Neural progenitor cell (in vitro differentiated cells): ENCODE data around the gene DIAPH2.

Experiments
- CTCF ChIP-seq: fragments of 200-600 bp; sonication (generic); IDR thresholded peaks from 2 replicates; pipeline ENCODE4 v1.5.1; 2017; ENCODE audit warnings: antibody characterized with exemption, mild to moderate bottlenecking
- EZH2 ChIP-seq: fragments of 200-600 bp; sonication (generic); IDR thresholded peaks from 2 replicates; pipeline ENCODE4 v1.6.1; 2017; ENCODE audit warnings: antibody characterized with exemption, mild to moderate bottlenecking, moderate library complexity

GRCh38 chrX:97268182-97268680, 583.6 kb downstream of the DIAPH2 start:
- TF ChIP-seq CTCF, result no peak
- no peak for TF ChIP-seq EZH2
